MM.1S (cell line): Measurements from ENCODE around the gene MAL.

Source experiments
- DNase-seq: peaks from one replicate; pipeline ENCODE4 v3.0.0-alpha.2; 2015
- H2AFZ ChIP-seq: fragments of 300-600 bp; sonication (generic); 2 replicates; pipeline ENCODE4 v1.6.0; 2016; ENCODE audit warnings: antibody characterized with exemption, low read length
- H3F3A ChIP-seq: fragments of 300-600 bp; sonication (generic); 2 replicates; pipeline ENCODE4 v1.6.1; 2016; ENCODE audit warnings: mild to moderate bottlenecking, antibody characterized with exemption, low read length, moderate library complexity, mixed read lengths; ENCODE audit not compliant: insufficient read depth
- H3K27ac ChIP-seq: fragments of 300-600 bp; sonication (generic); 2 replicates; pipeline ENCODE4 v1.5.1; 2016; ENCODE audit warnings: mild to moderate bottlenecking, low read length
- H3K27me3 ChIP-seq: fragments of 300-600 bp; sonication (generic); replicated peaks from 2 replicates; pipeline ENCODE4 v1.6.0; 2016; ENCODE audit warnings: low read length; ENCODE audit not compliant: insufficient read depth
- H3K36me3 ChIP-seq: fragments of 300-600 bp; sonication (generic); replicated peaks from 2 replicates; pipeline ENCODE4 v1.6.1; 2016; ENCODE audit warnings: mild to moderate bottlenecking, low read length, mixed read lengths; ENCODE audit not compliant: insufficient read depth
- H3K4me1 ChIP-seq: fragments of 300-600 bp; sonication (generic); 2 replicates; pipeline ENCODE4 v1.6.1; 2016; ENCODE audit warnings: low read length, mixed read lengths
- H3K4me2 ChIP-seq: fragments of 300-600 bp; sonication (generic); 2 replicates; pipeline ENCODE4 v1.6.0; 2016; ENCODE audit warnings: low read depth, low read length
- H3K4me3 ChIP-seq: fragments of 300-600 bp; sonication (generic); 2 replicates; pipeline ENCODE4 v1.5.1; 2016; ENCODE audit warnings: low read length, mixed read lengths
- H3K79me2 ChIP-seq: fragments of 300-600 bp; sonication (generic); 2 replicates; pipeline ENCODE4 v1.6.1; 2016; ENCODE audit warnings: mixed run types, low read length, mixed read lengths
- H3K9ac ChIP-seq: fragments of 300-600 bp; sonication (generic); 2 replicates; pipeline ENCODE4 v1.6.1; 2016; ENCODE audit warnings: low read length, mixed read lengths
- H3K9me2 ChIP-seq: fragments of 300-600 bp; sonication (generic); replicated peaks from 2 replicates; pipeline ENCODE4 v1.6.1; 2016; ENCODE audit warnings: mild to moderate bottlenecking, low read length, mixed read lengths; ENCODE audit not compliant: insufficient read depth
- H3K9me3 ChIP-seq: fragments of 300-600 bp; sonication (generic); replicated peaks from 2 replicates; pipeline ENCODE4 v1.6.1; 2016; ENCODE audit warnings: mild to moderate bottlenecking, low read length, mixed read lengths; ENCODE audit not compliant: insufficient read depth
- H4K20me1 ChIP-seq: fragments of 300-600 bp; sonication (generic); 2 replicates; pipeline ENCODE4 v1.6.1; 2016; ENCODE audit warnings: mild to moderate bottlenecking, low read length, moderate library complexity, mixed read lengths; ENCODE audit not compliant: insufficient read depth
- CTCF ChIP-seq: fragments of 300-600 bp; sonication (generic); IDR thresholded peaks from 2 replicates; pipeline ENCODE4 v1.5.1; 2016; ENCODE audit warnings: antibody characterized with exemption, low read length, mixed read lengths
- EZH2 ChIP-seq: fragments of 300-600 bp; sonication (generic); optimal IDR thresholded peaks from 2 replicates; pipeline ENCODE3; 2017; ENCODE audit warnings: low read depth, mild to moderate bottlenecking, antibody characterized with exemption, low read length, mixed read lengths
- EZH2phosphoT487 ChIP-seq: fragments of 300-600 bp; sonication (generic); IDR thresholded peaks from 2 replicates; pipeline ENCODE4 v1.6.1; 2018; ENCODE audit warnings: antibody characterized with exemption, low read length

MAL gene

GRCh38 chr2:95038635-95039298 lies 13.3 kb downstream of the MAL start:
- no peaks in the 10 kb centered on the region for H3K4me1 ChIP-seq
- no peaks in the 10 kb centered on the region for H3K79me2 ChIP-seq
- H3K36me3 ChIP-seq = no peaks in the 10 kb centered on the region
- TF ChIP-seq CTCF (no peak), EZH2 (no peak), EZH2phosphoT487 (no peak)
- H3K9me3 ChIP-seq = no peaks in the 10 kb centered on the region
- no peaks in the 10 kb centered on the region for H3K9me2 ChIP-seq
- no peak overlapping the region for H2AFZ ChIP-seq
- H4K20me1 ChIP-seq = no peaks in the 10 kb centered on the region
- DNase-seq = no peak
- H3K4me3 ChIP-seq = no peak overlapping the region
- H3K27ac ChIP-seq = no peak overlapping the region
- no peaks in the 10 kb centered on the region for H3F3A ChIP-seq
- no peak overlapping the region for H3K4me2 ChIP-seq
- H3K9ac ChIP-seq = no peak overlapping the region
- no peaks in the 10 kb centered on the region for H3K27me3 ChIP-seq

- H3K4me3 ChIP-seq = no peak overlapping the region
- TF ChIP-seq EZH2 (no peak), CTCF (no peak), EZH2phosphoT487 (no peak)
- H4K20me1 ChIP-seq = no peaks in the 10 kb centered on the region
- no peak overlapping the region for H3K27ac ChIP-seq
- no peak overlapping the region for H2AFZ ChIP-seq
- no peak for DNase-seq
- no peak overlapping the region for H3K9ac ChIP-seq
- H3K27me3 ChIP-seq = no peaks in the 10 kb centered on the region
- H3K79me2 ChIP-seq = no peaks in the 10 kb centered on the region
- no peaks in the 10 kb centered on the region for H3K4me1 ChIP-seq
- H3K9me2 ChIP-seq = no peaks in the 10 kb centered on the region
- no peaks in the 10 kb centered on the region for H3K36me3 ChIP-seq
- no peaks in the 10 kb centered on the region for H3F3A ChIP-seq
- no peak overlapping the region for H3K4me2 ChIP-seq
- H3K9me3 ChIP-seq = no peaks in the 10 kb centered on the region
Observed at GRCh38 chr2:95039363-95039762, 13.9 kb downstream of the MAL start.

- no peak for TF ChIP-seq EZH2
- no peak for TF ChIP-seq CTCF
- no peak for TF ChIP-seq EZH2phosphoT487
- no peaks in the 10 kb centered on the region for H3K27me3 ChIP-seq
- H3F3A ChIP-seq = no peaks in the 10 kb centered on the region
- H3K4me2 ChIP-seq = no peak overlapping the region
- H3K27ac ChIP-seq = no peak overlapping the region
- no peak overlapping the region for H3K9ac ChIP-seq
- no peaks in the 10 kb centered on the region for H3K9me2 ChIP-seq
- no peaks in the 10 kb centered on the region for H4K20me1 ChIP-seq
- no peak overlapping the region for H2AFZ ChIP-seq
- no peaks in the 10 kb centered on the region for H3K79me2 ChIP-seq
- no peaks in the 10 kb centered on the region for H3K9me3 ChIP-seq
- H3K36me3 ChIP-seq = no peaks in the 10 kb centered on the region
- DNase-seq = no peak
- H3K4me1 ChIP-seq = no peaks in the 10 kb centered on the region
- H3K4me3 ChIP-seq = no peak overlapping the region
Observed at GRCh38 chr2:95039978-95040377, 14.5 kb downstream of the MAL start.
